Measurements from ENCODE around the gene AGAP3. TPM values are rescaled to one million over a fixed set of nuclear protein-coding genes. Genes with fewer than 3 reads are reported as not detected.

Gene AGAP3
- polyA plus RNA-seq, 4 donors, result 50.2 to 81.5 (median 72.6) TPM

- no peak for DNase-seq (ENCODE audit: low read depth in 4 of 4, low spot score in 3 of 4)
Measured at GRCh38 chr7:151133266-151133985, 47.2 kb downstream of the AGAP3 start.

DNA sequence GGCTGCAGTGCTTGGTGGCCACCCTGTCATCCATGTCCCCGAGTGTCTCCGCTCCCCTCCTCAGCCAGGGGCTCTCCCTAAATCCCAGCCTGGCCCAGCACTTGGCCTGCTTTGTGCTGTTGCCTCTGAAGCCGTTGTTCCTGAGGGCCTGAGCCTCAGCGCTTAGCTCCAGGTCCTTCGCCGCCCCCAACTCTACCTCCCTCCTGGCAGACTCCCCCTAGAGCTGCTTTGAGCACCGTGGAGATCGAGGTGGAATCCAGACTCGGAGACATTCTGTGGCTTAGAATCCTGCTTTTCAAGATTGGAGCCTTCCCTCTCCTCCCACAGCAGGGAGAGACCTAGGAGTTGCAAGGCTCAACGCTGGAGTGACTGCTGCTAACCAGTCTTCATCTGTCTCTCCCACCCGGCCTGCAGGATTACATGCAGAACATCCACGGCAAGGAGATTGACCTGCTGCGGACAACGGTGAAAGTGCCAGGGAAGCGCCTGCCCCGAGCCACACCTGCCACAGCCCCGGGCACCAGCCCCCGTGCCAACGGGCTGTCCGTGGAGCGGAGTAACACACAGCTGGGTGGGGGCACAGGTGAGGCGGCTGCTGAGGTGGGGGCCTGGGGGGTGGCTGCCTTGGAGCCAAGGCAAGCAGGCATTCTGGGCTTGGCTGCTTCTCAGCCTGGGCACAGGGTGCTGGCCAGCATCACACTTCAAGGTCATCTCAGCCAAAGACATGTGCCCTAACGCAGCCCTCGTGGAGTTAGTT lies 47.9 kb downstream of the AGAP3 start:
- no peak for DNase-seq (ENCODE audit: low read depth in 4 of 4, low spot score in 3 of 4)

- no peak for DNase-seq (ENCODE audit: low read depth in 4 of 4, low spot score in 3 of 4)
Measured at GRCh38 chr7:151134743-151135524, 48.7 kb downstream of the AGAP3 start.

DNA sequence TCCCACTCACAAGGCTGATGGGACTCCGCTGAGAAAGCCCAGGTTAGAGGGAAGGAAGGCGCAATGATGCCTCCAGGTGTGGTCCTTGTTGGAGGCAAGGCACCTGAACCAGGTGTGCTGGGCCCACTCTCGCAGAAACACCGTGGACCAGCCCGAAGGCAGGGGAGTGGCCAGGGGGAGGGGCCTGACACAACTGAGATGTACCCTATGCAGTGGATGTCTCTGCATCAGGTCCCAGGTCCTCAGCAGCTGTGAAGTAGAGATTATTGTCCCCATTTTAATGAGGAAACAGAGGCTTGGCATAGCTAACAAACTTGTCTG lies 49.2 kb downstream of the AGAP3 start:
- no peak for DNase-seq (ENCODE audit: low read depth in 4 of 4, low spot score in 3 of 4)

DNA sequence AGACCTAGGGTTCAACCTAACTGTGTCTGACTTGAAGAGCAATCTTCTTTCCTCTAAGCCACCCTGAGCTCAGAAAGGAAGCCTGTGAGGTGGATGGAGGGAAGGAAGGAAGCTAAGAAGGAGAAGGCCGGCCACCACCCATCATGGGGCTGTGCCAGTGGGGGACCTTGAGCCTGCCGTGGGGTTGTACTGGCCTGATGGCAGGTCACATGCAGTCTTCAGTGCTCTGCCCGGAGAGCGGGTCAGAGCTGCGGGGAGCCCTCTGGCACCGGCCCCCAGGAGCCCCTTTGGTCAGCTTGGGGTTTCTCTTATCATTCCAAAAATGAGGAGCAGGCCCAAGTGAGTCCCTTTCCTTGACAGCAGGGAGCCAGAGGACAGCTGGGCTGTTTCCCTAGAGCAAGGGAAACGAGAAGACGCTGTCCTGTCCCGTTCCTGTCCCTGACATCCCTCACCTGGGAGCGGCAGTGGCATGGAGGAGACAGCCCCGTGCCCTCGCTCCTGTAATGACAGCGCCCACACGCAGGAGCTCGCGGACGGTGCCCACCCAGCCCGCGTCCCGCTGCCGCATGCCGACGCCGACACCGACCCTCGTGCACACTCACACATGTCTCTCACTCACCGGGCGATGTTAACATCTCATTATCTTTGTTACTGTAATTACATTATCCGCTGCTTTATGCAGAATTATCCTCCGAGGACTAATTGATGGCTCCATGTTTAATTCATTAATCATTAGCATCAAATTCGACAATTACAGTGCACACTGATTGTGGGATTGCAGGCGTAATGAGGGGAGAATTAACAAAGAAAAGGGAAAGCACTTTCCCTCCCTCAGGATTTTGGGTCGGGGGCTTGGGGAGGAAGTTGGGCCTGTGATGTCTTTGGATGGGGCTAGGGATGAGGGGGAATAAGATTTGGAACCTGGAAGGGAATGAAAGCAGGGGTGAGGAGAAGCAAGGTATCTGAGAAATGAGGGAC lies 49.9 kb downstream of the AGAP3 start:
- DNase-seq (ENCODE audit: low read depth in 4 of 4, low spot score in 3 of 4), result no peak

GRCh38 chr7:151137076-151137675 lies 50.9 kb downstream of the AGAP3 start:
- no peak for DNase-seq (ENCODE audit: low read depth in 4 of 4, low spot score in 3 of 4)

GRCh38 chr7:151137791-151138152 lies 51.5 kb downstream of the AGAP3 start:
- DNase-seq (ENCODE audit: low read depth in 4 of 4, low spot score in 3 of 4), result no peak

GRCh38 chr7:151138153-151138851 lies 52.0 kb downstream of the AGAP3 start:
- no peak for DNase-seq (ENCODE audit: low read depth in 4 of 4, low spot score in 3 of 4)

GRCh38 chr7:151139071-151139790 lies 53.0 kb downstream of the AGAP3 start:
- no peak for DNase-seq (ENCODE audit: low read depth in 4 of 4, low spot score in 3 of 4)

- DNase-seq (ENCODE audit: low read depth in 4 of 4, low spot score in 3 of 4), result no peak
Measured at GRCh38 chr7:151139791-151140190, 53.5 kb downstream of the AGAP3 start.

GRCh38 chr7:151140826-151141225 lies 54.6 kb downstream of the AGAP3 start:
- no peak for DNase-seq (ENCODE audit: low read depth in 4 of 4, low spot score in 3 of 4)

- DNase-seq (ENCODE audit: low read depth in 4 of 4, low spot score in 3 of 4), result no peak
Measured at GRCh38 chr7:151141311-151141854, 55.1 kb downstream of the AGAP3 start.

GRCh38 chr7:151141855-151142685 lies 55.8 kb downstream of the AGAP3 start:
- DNase-seq (ENCODE audit: low read depth in 4 of 4, low spot score in 3 of 4), result no peak

DNA sequence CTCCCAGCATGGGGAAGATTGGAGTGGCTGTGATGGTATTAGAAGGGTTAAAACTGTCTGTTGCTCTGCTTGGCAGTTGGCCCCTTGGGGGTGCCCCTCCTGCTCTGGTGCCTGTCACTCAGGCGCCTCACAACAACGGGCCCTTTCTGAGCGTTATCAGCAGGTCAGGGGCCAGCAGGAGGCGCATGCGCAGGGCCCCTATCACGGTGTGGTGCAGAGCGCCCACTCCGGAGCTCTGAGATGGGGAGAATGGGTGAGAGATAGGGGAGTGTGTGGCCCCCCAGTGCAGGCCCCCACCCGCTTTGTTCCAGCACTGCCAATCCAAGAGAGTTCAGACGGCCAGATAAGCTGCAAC lies 56.4 kb downstream of the AGAP3 start:
- DNase-seq (ENCODE audit: low read depth in 4 of 4, low spot score in 3 of 4), result no peak

DNA sequence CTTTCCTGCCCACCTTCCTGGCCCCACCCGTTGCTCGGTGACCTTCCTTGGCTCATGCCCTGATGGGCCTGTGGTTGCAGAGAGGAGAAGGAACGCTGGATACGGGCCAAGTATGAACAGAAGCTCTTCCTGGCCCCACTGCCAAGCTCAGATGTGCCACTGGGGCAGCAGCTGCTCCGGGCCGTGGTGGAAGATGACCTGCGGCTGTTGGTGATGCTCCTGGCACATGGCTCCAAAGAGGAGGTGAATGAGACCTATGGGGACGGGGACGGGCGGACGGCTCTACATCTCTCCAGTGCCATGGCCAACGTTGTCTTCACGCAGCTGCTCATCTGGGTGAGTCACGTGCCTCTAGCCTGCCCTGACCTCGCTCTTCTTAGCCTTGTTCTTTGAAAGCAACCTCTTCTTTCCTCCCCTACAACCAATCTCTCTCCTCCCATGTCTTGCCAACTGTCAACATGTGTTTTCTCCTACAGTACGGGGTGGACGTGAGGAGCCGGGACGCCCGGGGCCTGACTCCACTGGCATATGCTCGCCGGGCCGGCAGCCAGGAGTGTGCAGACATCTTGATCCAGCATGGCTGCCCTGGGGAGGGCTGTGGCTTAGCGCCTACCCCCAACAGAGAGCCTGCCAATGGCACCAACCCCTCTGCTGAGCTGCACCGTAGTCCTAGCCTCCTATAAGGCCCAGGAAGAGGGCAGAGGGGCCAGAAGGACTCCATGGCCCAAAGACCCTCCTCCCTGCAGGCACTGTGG lies 57.2 kb downstream of the AGAP3 start:
- no peak for DNase-seq (ENCODE audit: low read depth in 4 of 4, low spot score in 3 of 4)

- DNase-seq (ENCODE audit: low read depth in 4 of 4, low spot score in 3 of 4), result no peak
Measured at GRCh38 chr7:151144387-151144786, 58.1 kb downstream of the AGAP3 start.

DNA sequence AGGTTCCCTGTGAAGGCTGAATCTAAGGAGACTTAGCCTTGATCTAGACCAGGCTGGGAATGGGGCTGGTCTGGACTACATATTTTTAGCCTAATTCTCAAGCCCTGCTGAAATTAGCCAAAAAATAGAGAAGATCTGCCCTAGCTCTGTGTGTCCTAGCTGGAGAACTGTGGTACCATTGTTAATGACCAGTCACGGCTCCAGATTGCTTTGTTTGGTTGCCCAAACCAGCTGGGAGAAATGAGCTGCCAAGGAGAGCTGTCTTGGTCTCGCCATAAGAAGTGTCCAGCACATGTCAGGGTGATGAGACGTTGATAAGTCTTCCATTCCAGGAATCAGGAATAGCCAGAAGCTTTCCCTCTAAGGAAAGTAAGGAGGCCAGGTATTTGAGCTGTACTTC lies 60.5 kb downstream of the AGAP3 start:
- no peak for DNase-seq (ENCODE audit: low read depth in 4 of 4, low spot score in 3 of 4)

All from left renal pelvis (tissue), 4 donors.